Measurements from ENCODE around the gene FCAR. TPM values are rescaled to one million over a fixed set of nuclear protein-coding genes. Genes with fewer than 3 reads are reported as not detected.

Gene FCAR
- total and polyA plus RNA-seq, 2 of the 4 experiments (the other 2 are of a cell fraction), result not detected

- H3K79me1 ChIP-seq (ENCODE audit: low read depth in 1 of 2, low read length in 2 of 2), result no peaks in the 10 kb centered on the region
- no peak overlapping the region for H3K27ac ChIP-seq (ENCODE audit: insufficient read depth, low read length)
- no peaks in the 10 kb centered on the region for H4K20me1 ChIP-seq (ENCODE audit: insufficient read depth, low read length)
- no peak overlapping the region for H3K9ac ChIP-seq (ENCODE audit: low read depth, low read length)
- no peak overlapping the region for H3K4me3 ChIP-seq (ENCODE audit: insufficient read depth, low read depth, low read length)
- no peak overlapping the region for H2AK5ac ChIP-seq (ENCODE audit: low read depth, low read length)
- H3K4me2 ChIP-seq (ENCODE audit: low read depth, low read length), result no peak overlapping the region
- TF ChIP-seq ELK1 (IDR thresholded peaks at IDR 0.05; ENCODE audit: borderline replicate concordance, low read depth, low read length) (no peak), SMC3 (IDR thresholded peaks at IDR 0.05; ENCODE audit: low read depth, low read length) (no peak), CHD1 (IDR thresholded peaks at IDR 0.05; ENCODE audit: low read depth, low read length) (no peak), MAZ (IDR thresholded peaks at IDR 0.05; ENCODE audit: borderline replicate concordance, low read depth, low read length) (no peak), RCOR1 (IDR thresholded peaks at IDR 0.05; ENCODE audit: insufficient replicate concordance, low read length) (no peak), NFE2L2 (IDR thresholded peaks at IDR 0.05; ENCODE audit: low read depth, low read length) (no peak), USF2 (IDR thresholded peaks at IDR 0.05; ENCODE audit: low read depth, low read length) (no peak), CTCF (conservative IDR thresholded peaks at IDR 0.05; ENCODE audit: low read depth, low read length) (no peak), BHLHE40 (IDR thresholded peaks at IDR 0.05; ENCODE audit: low read depth, low read length) (no peak), CEBPB (IDR thresholded peaks at IDR 0.05; ENCODE audit: low read depth, low read length) (no peak), RFX5 (IDR thresholded peaks at IDR 0.05; ENCODE audit: low read depth, low read length) (no peak), RAD21 (IDR thresholded peaks at IDR 0.05; ENCODE audit: low read length) (no peak), POLR2A (IDR thresholded peaks at IDR 0.05; ENCODE audit: low read depth, low read length) (no peak), FOS (IDR thresholded peaks at IDR 0.05; ENCODE audit: low read depth, low read length) (no peak), MXI1 (IDR thresholded peaks at IDR 0.05; ENCODE audit: borderline replicate concordance, low read depth, low read length) (no peak), MAFK (IDR thresholded peaks at IDR 0.05; ENCODE audit: low read depth, low read length) (no peak)
- H3K18ac ChIP-seq (ENCODE audit: low read depth, low read length), result no peak overlapping the region
- H3K9me3 ChIP-seq (ENCODE audit: control insufficient read depth, insufficient read depth, low read length), result peaks cover 25% of the 10 kb centered on the region
- no peaks in the 10 kb centered on the region for H3K27me3 ChIP-seq (ENCODE audit: control insufficient read depth, insufficient read depth, low read length)
- no peaks in the 10 kb centered on the region for H3K4me1 ChIP-seq (ENCODE audit: control insufficient read depth, insufficient read depth, low read length)
- H3K14ac ChIP-seq (replicated peaks; ENCODE audit: low read depth, low read length), result no peak overlapping the region
- no peak for ATAC-seq (ENCODE audit: low read depth)
- ChIA-PET POLR2A (ENCODE audit: unreplicated experiment) (no interaction called here), CTCF (interaction anchor here (0.6 kb wide), 1 partner anchor 43 kb away, joined by 4 read pairs; no protein-coding TSS in a partner anchor)
- H3K23ac ChIP-seq (ENCODE audit: low read depth, low read length), result no peak overlapping the region
- no peak overlapping the region for H2AK9ac ChIP-seq (replicated peaks; ENCODE audit: low read depth, low read length, poor library complexity)
- H2AFZ ChIP-seq (replicated peaks; ENCODE audit: low read length, poor library complexity), result no peak overlapping the region
- in situ Hi-C loops (cut with MboI; ENCODE audit: low sequenced_read_pairs) (no loop called here), dilution Hi-C loops (cut with HindIII; ENCODE audit: low sequenced_read_pairs, unreplicated experiment) (no loop called here), intact Hi-C loops (cut with micrococcal nuclease) (no loop called here)
- no peak overlapping the region for H2BK15ac ChIP-seq (ENCODE audit: low read depth, low read length)
- BruUV-seq (replicated peaks), result no TSS peak
- no peak overlapping the region for H2BK120ac ChIP-seq (ENCODE audit: low read depth, low read length)
- no peak for DNase-seq
- no peaks in the 10 kb centered on the region for H3K9me1 ChIP-seq (ENCODE audit: insufficient read depth, low read length)
- H4K8ac ChIP-seq (ENCODE audit: low read depth in 2 of 2, low read length in 2 of 2), result no peak overlapping the region
- H3K36me3 ChIP-seq (ENCODE audit: control insufficient read depth, insufficient read depth, low read length), result no peaks in the 10 kb centered on the region
- no peak overlapping the region for H2BK5ac ChIP-seq (ENCODE audit: low read depth, low read length, poor library complexity, severe bottlenecking)
- H3K56ac ChIP-seq (ENCODE audit: extremely low read depth, insufficient read depth, low read length), result no peak overlapping the region
- no peak overlapping the region for H4K91ac ChIP-seq (ENCODE audit: insufficient read depth, low read depth, low read length)
- 60% methylated on average over 1 of the region's 6 CpGs; no CpG with 5 or more reads in 1 of the 2 experiments for WGBS, 2 experiments (ENCODE audit: extremely low coverage in 2 of 2, insufficient read length in 1 of 2)
- no peak overlapping the region for H2BK20ac ChIP-seq (ENCODE audit: low read depth, low read length)
- H4K5ac ChIP-seq (ENCODE audit: low read depth, low read length), result no peak overlapping the region
- H3K4ac ChIP-seq (ENCODE audit: low read depth, low read length), result no peak overlapping the region
Observed at GRCh38 chr19:54881884-54882283, 7.8 kb downstream of the FCAR start.
